Activated B cell treated with CpG ODN at 0.5 μM for 24 hours (primary cell): Measurements from ENCODE around the gene FNBP1. TPM values are rescaled to one million over a fixed set of nuclear protein-coding genes. Genes with fewer than 3 reads are reported as not detected.

Source experiments
- ATAC-seq: fragments of 200-7000 bp; cut with Tn5 transposase; one replicate; pipeline ENCODE4 v1.10.0; 2021; ENCODE audit warnings: low read depth, mild to moderate bottlenecking, moderate library complexity
- CTCF ChIA-PET: fragments of 350-600 bp; sonication (Branson Sonifier 250); formaldehyde crosslinking; loops from one replicate; lab custom pipeline; 2021; ENCODE audit warnings: antibody characterized with exemption; lab: Charles Lee
- POLR2A ChIA-PET: fragments of 350-600 bp; sonication (Branson Sonifier 250); formaldehyde crosslinking; loops from one replicate; lab custom pipeline; 2021; ENCODE audit warnings: antibody characterized with exemption; lab: Charles Lee
- DNase-seq: peaks from one replicate; pipeline ENCODE4 v3.0.0; 2022
- H3K27ac Mint-ChIP-seq: one replicate; pipeline ENCODE4 v1.8.0; 2020; ENCODE audit warnings: mixed read lengths
- H3K27me3 Mint-ChIP-seq: one replicate; pipeline ENCODE4 v1.8.0; 2021; ENCODE audit warnings: mixed read lengths
- H3K36me3 Mint-ChIP-seq: one replicate; pipeline ENCODE4 v1.8.0; 2021; ENCODE audit warnings: low read depth, mixed read lengths
- H3K4me1 Mint-ChIP-seq: one replicate; pipeline ENCODE4 v1.8.0; 2021; ENCODE audit warnings: mixed read lengths
- H3K4me3 Mint-ChIP-seq: one replicate; pipeline ENCODE4 v1.8.0; 2020; ENCODE audit warnings: mild to moderate bottlenecking, mixed read lengths
- H3K9me3 Mint-ChIP-seq: one replicate; pipeline ENCODE4 v1.8.0; 2020; ENCODE audit warnings: mixed read lengths
- CTCF ChIP-seq: fragments of 200-600 bp; IDR thresholded peaks from one replicate; pipeline ENCODE4 v1.8.0; 2022; ENCODE audit warnings: antibody characterized with exemption, mild to moderate bottlenecking
- intact Hi-C: fragments of 100-400 bp; cut with micrococcal nuclease; formaldehyde crosslinking; loops from one replicate; pipeline ENCODE4 v1.15.1; 2024
- total RNA-seq: library from RNA; stranded (reverse); gene quantifications from 2 replicates; pipeline ENCODE4 v1.2.3, GENCODE V29; 2022

The FNBP1 gene
- total RNA-seq, 1 donor from 2014 or later = 501 TPM

DNA sequence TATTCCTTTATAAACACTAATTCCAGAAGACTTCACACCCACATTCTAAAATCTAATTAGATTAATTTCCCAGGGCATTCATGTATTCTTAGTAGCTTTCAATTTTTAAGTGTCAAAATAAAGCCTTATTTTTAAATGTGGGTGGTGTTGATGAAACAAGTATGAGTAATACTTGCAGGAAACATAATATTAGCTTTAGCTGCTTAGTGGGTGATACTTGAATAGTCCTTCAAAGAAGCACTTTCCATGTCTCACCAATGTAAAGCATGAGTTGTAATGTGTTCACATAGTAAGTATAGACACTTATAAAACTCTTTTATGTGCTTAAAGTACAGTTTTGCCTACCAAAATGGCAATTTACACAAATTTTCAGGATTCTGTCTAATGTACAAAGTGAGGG lies 6.9 kb downstream of the FNBP1 start:
- Mint-ChIP-seq H3K9me3 (no peaks in the 10 kb centered on the region), H3K4me3 (peak overlapping the region; percentile 99), H3K27me3 (no peaks in the 10 kb centered on the region), H3K36me3 (peaks cover 58% of the 10 kb centered on the region), H3K27ac (peak overlapping the region; percentile 95), H3K4me1 (peaks cover 90% of the 10 kb centered on the region)
- ChIA-PET CTCF (no interaction called here), POLR2A (interaction anchor here (2.8 to 26.4 kb wide), 3 partner anchors 17 to 148 kb away, joined by 26 to 1209 read pairs (median 620); no protein-coding TSS in a partner anchor)
- ATAC-seq (no peak), DNase-seq (no peak)
- no peak for TF ChIP-seq CTCF
- intact Hi-C loops = no loop called here

DNA sequence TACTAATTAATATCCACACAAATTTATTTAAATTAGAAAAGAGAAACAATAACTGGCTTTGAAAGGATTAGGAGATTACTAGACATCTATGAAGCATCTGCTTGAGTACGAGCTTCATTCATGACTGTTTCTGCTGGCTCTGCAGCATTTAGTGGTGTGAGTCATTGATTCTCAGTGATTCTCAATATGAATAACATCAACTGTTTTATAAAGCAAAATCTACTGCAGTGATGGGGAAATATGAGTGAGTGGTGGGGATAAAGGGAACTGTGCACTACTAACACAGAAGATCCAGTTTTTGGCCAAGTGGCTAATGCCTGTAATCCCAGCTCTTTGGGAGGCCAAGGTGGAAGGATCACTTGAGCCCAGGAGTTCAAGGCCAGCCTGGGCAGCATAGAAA lies 8.4 kb downstream of the FNBP1 start:
- peak; percentile 38 for ATAC-seq
- CTCF ChIA-PET = interaction anchor here (0.8 to 1.5 kb wide), 2 partner anchors 12 to 42 kb away, joined by 3 read pairs; no protein-coding TSS in a partner anchor
- no peaks in the 10 kb centered on the region for H3K9me3 Mint-ChIP-seq

DNA sequence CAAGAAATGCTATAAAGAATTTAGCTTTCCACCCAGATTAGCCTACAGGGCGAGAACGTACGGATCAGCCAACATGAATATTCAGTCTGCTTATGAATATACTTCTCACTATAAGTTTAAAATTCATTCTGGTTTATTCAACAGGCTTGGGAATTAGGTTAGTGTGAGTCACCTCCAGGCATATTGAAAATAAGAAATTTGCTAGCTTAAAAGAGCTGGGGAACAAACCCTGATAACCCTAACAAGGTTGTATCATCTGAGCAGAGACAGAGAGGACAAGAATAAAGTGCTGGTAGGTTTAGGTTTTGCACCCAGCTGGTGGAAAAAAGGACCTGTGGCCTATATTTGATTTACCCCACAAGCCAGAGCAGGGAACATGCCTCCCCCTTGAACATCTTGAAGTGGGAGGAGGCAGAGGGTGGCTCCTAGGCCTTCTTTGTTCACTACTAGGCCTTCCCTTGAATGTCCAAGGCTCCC lies 12.3 kb downstream of the FNBP1 start:
- Mint-ChIP-seq H3K27ac (peak overlapping the region; percentile 93), H3K9me3 (no peaks in the 10 kb centered on the region), H3K36me3 (peaks cover 64% of the 10 kb centered on the region), H3K4me1 (peaks cover 98% of the 10 kb centered on the region), H3K27me3 (no peaks in the 10 kb centered on the region), H3K4me3 (peak overlapping the region; percentile 77)
- intact Hi-C loops = no loop called here
- no peak for TF ChIP-seq CTCF
- ATAC-seq (peak; percentile 5), DNase-seq (no peak)
- ChIA-PET POLR2A (interaction anchor here (1.0 to 27.3 kb wide), 10 partner anchors 3 to 144 kb away, joined by 3 to 1209 read pairs (median 8); partner anchors contain the start of genes FNBP1 and GPR107), CTCF (interaction anchor here (1.5 kb wide), 1 partner anchor 21 kb away, joined by 3 read pairs; no protein-coding TSS in a partner anchor)

More for the DNA sequence above, 8.4 kb downstream of the FNBP1 start:
- intact Hi-C loops = loop anchor here (1.0 kb wide), 2 partner anchors 9 to 11 kb away; partner anchors contain the start of gene FNBP1
- DNase-seq = no peak
- TF ChIP-seq CTCF = no peak
- peak overlapping the region; percentile 54 for H3K4me3 Mint-ChIP-seq
- peaks cover 97% of the 10 kb centered on the region for H3K4me1 Mint-ChIP-seq
- POLR2A ChIA-PET = interaction anchor here (0.5 to 26.4 kb wide), 12 partner anchors 8 to 1696 kb away, joined by 3 to 1209 read pairs (median 5); partner anchors contain the start of gene FNBP1
- H3K27ac Mint-ChIP-seq = peak overlapping the region; percentile 95
- H3K27me3 Mint-ChIP-seq = no peaks in the 10 kb centered on the region
- H3K36me3 Mint-ChIP-seq = peaks cover 54% of the 10 kb centered on the region

GRCh38 chr9:130029223-130029973 lies 13.6 kb downstream of the FNBP1 start:
- no peak for TF ChIP-seq CTCF
- Mint-ChIP-seq H3K27me3 (no peaks in the 10 kb centered on the region), H3K9me3 (no peaks in the 10 kb centered on the region), H3K4me3 (peak overlapping the region; percentile 77), H3K27ac (peak overlapping the region; percentile 98), H3K4me1 (peaks cover 98% of the 10 kb centered on the region), H3K36me3 (peaks cover 60% of the 10 kb centered on the region)
- ATAC-seq (peak; percentile 10), DNase-seq (no peak)
- POLR2A ChIA-PET = interaction anchor here (0.6 to 27.3 kb wide), 7 partner anchors 5 to 140 kb away, joined by 3 to 1209 read pairs (median 8); partner anchors contain the start of genes FNBP1 and GPR107
- CTCF ChIA-PET = no interaction called here
- intact Hi-C loops = loop anchor here (10.0 kb wide), 1 partner anchor 1695 kb away; no protein-coding TSS in a partner anchor
